ENCODE measurements around the gene PRRT3. TPM values are rescaled to one million over a fixed set of nuclear protein-coding genes. Genes with fewer than 3 reads are reported as not detected.
"Not testable (repeated sequence)": the region's sequence is repeated elsewhere in the genome, so short reads cannot be mapped to it uniquely, and the experiment has no call there.

Gene PRRT3
- polyA plus RNA-seq, 1 donor = 4.4 TPM

- peak; percentile 42 for DNase-seq
Measured at GRCh38 chr3:9947025-9947995, 4.9 kb downstream of the PRRT3 start.

GRCh38 chr3:9946112-9947024 is 5.8 kb downstream of the PRRT3 start:
- DNase-seq = peak; percentile 79

DNA sequence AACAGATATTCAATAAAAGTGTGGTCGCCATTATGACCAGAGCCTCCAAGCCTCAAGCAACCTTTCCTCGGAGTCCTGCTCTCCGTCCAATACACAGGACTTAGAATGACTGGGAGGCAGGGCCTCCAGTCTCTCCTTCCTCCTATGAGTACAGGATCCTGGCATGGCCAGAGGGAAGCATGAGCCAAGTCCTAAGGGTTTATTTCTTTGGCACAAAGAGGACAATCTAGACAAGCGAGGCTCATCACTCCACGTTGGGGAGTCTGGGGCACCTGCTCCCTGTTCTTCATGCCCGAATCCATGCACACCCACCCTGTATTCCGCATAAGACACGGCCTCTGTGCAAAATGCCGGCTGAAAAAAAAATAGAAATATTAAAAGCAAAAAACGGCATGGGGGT is 6.8 kb downstream of the PRRT3 start:
- no peak for DNase-seq

DNA sequence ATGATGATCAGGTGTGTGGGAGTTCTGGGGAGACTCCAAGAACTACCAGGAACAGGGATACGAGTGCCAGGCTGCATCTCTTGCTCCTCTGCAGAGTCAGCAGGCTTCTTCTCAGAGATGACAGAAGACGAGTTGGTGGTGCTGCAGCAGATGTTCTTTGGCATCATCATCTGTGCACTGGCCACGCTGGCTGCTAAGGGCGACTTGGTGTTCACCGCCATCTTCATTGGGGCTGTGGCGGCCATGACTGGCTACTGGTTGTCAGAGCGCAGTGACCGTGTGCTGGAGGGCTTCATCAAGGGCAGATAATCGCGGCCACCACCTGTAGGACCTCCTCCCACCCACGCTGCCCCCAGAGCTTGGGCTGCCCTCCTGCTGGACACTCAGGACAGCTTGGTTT is 7.9 kb downstream of the PRRT3 start:
- DNase-seq = no peak

DNA sequence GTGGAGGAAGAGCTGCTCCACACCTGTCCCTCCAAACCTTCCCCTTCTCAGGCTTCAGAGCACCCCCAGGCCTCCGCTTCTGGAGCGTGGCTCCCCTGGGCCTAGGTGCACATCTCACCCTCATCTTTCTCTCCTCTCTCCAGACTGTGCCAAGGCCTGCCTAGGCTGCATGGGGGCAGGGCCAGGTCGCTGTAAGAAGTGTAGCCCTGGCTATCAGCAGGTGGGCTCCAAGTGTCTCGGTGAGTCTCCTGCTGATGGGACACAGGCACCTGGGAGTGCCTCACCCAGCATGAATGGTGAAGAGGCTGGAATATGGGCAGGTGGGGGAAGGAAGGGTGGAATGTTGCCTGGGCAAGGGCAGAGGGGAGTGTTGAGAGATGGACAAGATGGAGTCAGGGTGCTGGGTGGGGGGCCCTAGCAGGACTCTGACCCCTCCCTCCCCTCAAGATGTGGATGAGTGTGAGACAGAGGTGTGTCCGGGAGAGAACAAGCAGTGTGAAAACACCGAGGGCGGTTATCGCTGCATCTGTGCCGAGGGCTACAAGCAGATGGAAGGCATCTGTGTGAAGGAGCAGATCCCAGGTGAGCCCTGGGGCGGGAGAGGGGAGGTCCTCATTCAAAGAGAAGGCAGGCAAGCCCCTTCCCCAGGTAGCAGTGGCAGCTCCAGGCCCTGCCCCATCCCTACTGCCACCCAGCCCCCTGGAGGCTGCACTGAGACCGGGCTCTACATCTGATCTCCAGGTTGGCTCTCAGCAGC is 9.1 kb downstream of the PRRT3 start:
- DNase-seq = no peak

GRCh38 chr3:9942164-9942563 is 10.0 kb downstream of the PRRT3 start:
- DNase-seq = no peak

- no peak for DNase-seq
Measured at GRCh38 chr3:9940746-9941145, 11.5 kb downstream of the PRRT3 start.

DNA sequence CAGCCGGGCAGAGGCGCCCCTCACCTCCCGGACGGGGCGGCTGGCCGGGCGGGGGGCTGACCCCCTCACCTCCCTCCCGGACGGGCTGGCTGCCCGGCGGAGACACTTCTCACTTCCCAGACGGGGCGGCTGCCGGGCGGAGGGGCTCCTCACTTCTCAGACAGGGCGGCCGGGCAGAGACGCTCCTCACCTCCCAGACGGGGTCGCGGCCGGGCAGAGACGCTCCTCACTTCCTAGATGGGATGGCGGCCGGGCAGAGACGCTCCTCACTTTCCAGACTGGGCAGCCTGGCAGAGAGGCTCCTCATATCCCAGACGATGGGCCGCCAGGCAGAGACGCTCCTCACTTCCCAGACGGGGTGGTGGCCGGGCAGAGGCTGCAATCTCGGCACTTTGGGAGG is 12.3 kb downstream of the PRRT3 start:
- DNase-seq = not testable (repeated sequence)

GRCh38 chr3:9938966-9939365 is 13.2 kb downstream of the PRRT3 start:
- no peak for DNase-seq

- DNase-seq = no peak
Measured at GRCh38 chr3:9937486-9938238, 14.5 kb downstream of the PRRT3 start.

DNA sequence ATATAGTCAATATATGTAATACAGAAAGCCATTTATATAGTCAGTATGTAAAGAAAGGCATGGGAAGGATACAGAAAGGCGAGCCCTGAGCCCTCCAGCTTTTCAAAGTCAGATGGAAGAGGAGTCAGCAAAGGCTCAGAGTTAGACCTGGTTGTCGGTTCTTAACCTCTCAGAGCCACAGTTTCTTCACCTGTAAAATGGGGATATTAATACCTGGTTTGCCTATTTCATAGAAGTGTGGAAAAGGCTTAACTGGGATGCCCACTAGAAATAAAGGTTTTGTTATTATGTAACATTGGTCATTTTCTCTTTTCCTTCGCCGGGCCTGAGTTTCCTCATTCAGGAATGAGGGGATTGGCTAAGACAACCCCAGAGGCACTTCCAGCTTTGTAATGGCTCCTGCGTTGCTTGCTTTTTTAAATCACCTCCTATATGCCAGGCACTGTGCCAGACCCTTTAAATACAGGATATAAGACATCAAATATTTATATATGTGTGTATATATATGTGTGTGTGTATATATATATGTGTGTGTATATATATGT is 16.2 kb downstream of the PRRT3 start:
- no peak for DNase-seq

GRCh38 chr3:9934993-9935392 is 17.2 kb downstream of the PRRT3 start:
- DNase-seq = no peak

DNA sequence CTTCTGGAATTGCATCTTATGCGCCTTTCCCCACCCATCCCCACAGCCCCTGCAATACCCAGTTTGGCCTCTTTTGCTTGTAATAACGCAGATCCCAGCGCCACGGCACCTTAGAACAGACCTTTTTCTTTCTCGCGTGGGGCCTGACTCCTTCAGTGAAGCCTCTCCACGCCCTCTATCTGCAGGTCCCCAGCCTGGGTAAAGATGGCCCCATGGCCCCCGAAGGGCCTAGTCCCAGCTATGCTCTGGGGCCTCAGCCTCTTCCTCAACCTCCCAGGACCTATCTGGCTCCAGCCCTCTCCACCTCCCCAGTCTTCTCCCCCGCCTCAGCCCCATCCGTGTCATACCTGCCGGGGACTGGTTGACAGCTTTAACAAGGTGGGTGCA is 18.0 kb downstream of the PRRT3 start:
- no peak for DNase-seq

GRCh38 chr3:9933561-9934234 is 18.5 kb downstream of the PRRT3 start, which contains the start of gene CRELD1:
CRELD1 (plus strand) TSS chr3:9933834; CDS start chr3:9934439, 605 bp downstream.
- peak; percentile 91 for DNase-seq

GRCh38 chr3:9932843-9933560 is 19.2 kb downstream of the PRRT3 start:
- peak; percentile 71 for DNase-seq

- no peak for DNase-seq
Measured at GRCh38 chr3:9932535-9932842, 19.7 kb downstream of the PRRT3 start.

DNA sequence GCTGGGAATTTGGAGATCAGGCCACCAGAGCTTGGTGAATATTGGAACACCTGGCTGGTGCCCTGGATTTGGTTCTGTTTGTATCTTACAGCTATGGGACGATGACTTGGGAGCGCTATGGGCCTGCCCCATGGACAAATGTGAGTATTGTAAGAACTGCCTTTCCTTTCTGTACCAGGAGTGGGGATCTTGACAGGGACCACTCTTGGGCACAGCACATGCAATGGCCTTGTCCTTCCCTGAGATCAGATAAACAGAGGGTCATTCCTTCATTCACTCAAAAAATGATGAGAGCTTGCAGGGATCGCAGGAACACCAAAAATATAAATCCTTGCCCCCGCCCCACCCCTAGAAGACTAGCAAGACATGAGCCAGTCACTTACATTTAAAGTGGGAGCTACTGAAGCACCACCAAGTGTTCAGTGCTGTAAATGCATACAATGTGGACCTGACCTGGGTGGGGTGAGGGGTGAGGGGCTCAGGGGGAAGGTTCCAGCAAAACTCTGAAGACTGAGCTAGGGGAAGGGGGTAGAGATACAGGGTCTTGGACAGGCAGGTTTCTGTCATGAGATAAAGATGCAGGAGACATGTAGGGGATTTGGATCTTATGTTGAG is 21.3 kb downstream of the PRRT3 start:
- DNase-seq = no peak

DNA sequence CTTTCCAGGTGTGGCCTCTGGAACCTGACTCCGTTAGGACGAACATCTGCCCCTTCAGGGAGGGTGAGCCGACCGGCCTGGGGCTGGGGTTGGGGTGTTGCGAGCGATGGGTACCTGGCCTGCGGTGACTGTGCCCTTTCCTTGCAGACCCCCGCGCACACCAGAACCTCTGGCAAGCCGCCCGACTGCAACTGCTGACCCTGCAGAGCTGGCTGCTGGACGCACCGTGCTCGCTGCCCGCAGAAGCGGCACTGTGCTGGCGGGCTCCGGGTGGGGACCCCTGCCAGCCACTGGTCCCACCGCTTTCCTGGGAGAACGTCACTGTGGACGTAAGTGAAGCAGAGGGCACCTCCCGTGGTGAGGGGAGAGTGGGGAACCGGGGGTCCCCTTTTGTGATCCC is 24.1 kb downstream of the PRRT3 start:
- no peak for DNase-seq
